Bronchial epithelial cell (primary cell): ENCODE measurements around the gene MPND. TPM values are rescaled to one million over a fixed set of nuclear protein-coding genes. Genes with fewer than 3 reads are reported as not detected.
"Not testable (repeated sequence)": the region's sequence is repeated elsewhere in the genome, so short reads cannot be mapped to it uniquely, and the experiment has no call there.

Experiments used
- DNase-seq: peaks from one replicate; pipeline ENCODE4 v3.0.0-alpha.2; 2010; ENCODE audit warnings: low read depth
- FAIRE-seq: peaks from 2 replicates; lab custom pipeline; 2011; peaks lifted over from hg19 to GRCh38; lab: Jason Lieb, UNC
- H3K27me3 ChIP-seq: 2 replicates; pipeline ENCODE4 v1.5.1; 2011; ENCODE audit warnings: low read length; ENCODE audit not compliant: control insufficient read depth, insufficient read depth
- H3K36me3 ChIP-seq: 2 replicates; pipeline ENCODE4 v1.5.1; 2011; ENCODE audit warnings: low read length; ENCODE audit not compliant: control insufficient read depth, insufficient read depth
- H3K4me3 ChIP-seq: 2 replicates; pipeline ENCODE4 v1.5.1; 2011; ENCODE audit warnings: mild to moderate bottlenecking, low read depth, low read length, control low read depth
- CTCF ChIP-seq: IDR thresholded peaks from 2 replicates; pipeline ENCODE4 v1.5.1; 2011; ENCODE audit warnings: mild to moderate bottlenecking, moderate library complexity, low read length, control low read depth, inconsistent platforms; ENCODE audit not compliant: insufficient read depth, severe bottlenecking
- total RNA-seq: library from RNA; depleted of rRNA; stranded (reverse); fragments of >200 nt; gene quantifications from 2 replicates; pipeline ENCODE4 v1.2.1, GENCODE V29; 2014

Gene MPND
- total RNA-seq, 1 donor from 2014 or later, result 3.7 TPM

DNA sequence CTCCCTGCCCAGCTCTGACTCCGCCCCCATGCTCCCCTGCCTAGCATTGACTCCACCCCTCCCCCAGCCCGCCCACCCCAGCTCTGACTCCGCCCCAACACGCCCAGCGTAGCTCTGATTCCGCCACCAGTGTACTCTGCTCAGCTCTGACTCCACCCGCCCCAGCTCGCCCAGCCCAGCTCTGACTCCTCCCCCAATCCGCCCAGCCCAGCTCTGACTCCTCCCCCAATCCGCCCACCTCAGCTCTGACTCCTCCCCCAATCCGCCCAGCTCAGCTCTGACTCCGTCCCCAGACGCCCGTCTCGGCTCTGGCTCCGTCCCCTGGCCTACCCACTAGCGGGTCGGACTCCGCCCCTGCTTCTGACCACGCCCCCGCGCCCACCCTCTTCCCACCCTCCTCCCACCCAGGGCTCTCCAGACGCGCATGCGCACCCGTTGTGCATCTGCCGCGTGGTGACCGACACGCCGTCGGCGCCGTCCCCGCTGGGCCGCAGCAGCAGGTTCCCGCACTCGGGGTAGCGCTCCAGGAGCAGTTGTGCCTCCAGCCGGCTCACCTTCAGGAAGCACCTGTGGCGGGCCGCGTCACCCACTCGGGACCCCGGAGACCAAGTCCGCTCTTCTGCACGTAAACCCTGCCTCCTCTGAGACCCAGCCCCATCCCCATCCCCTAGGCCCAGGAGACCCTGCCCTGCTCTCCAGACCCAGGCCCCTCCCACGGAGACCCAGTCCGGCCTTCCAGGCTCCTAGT lies 14.9 kb upstream of the MPND start:
- no peak for TF ChIP-seq CTCF
- no peaks in the 10 kb centered on the region for H3K27me3 ChIP-seq
- DNase-seq, result peak; percentile 15
- H3K4me3 ChIP-seq, result peak overlapping the region; percentile 3
- H3K36me3 ChIP-seq, result peaks cover 10% of the 10 kb centered on the region
- no peak for FAIRE-seq

DNA sequence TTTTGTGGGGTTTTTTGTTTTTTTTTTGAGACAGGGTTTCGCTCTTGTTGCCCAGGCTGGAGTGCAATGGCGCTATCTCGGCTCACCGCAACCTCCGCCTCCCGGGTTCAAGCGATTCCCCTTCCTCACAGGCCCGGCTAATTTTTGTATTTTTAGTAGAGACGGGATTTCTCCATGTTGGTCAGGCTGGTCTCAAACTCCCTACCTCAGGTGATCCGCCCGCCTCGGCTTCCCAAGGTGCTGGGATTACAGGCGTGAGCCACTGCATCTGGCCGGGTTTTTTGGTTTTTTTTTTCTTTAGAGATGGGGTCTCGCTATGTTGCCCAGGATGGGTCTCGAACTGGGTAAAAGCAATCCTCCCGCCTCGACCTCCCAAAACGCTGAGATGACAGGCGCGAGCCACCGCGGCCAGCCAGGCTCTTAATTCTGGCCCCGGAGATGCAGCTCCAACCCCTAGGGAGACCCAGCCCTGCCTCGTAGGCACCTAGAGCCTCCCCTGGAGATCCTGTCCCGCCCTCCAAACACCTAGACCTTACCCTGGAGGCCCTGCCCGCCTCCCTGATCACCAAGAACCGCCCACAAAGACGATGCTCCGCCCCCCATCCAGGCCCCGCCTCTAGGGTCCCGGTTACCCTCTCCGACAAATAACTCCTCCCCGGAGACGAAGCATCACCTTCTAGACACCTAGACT lies 14.2 kb upstream of the MPND start:
- H3K36me3 ChIP-seq, result peaks cover 10% of the 10 kb centered on the region
- H3K4me3 ChIP-seq, DNase-seq, FAIRE-seq, H3K27me3 ChIP-seq: not testable (repeated sequence)

DNA sequence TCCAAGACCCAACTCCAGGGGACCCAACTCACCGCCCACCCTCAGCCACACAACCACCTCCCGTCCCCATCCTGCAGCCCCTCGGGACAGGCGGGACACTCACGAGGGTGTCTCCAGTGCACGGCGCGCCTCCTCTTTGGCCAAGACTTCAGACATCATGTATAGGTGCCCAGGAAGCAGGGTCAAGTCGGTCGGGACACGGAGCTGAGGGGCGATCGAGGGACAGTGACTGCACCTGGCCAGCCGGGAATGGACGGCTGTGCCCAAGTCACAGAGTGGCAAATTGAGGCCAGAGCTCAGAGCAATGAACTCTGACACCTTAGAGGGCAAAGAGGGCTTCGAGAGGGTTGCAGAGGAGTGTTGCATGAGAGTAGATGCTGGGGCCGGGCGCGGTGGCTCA lies 13.5 kb upstream of the MPND start:
- FAIRE-seq, result no peak
- Histone ChIP-seq H3K27me3 (no peaks in the 10 kb centered on the region), H3K36me3 (peaks cover 10% of the 10 kb centered on the region)

DNA sequence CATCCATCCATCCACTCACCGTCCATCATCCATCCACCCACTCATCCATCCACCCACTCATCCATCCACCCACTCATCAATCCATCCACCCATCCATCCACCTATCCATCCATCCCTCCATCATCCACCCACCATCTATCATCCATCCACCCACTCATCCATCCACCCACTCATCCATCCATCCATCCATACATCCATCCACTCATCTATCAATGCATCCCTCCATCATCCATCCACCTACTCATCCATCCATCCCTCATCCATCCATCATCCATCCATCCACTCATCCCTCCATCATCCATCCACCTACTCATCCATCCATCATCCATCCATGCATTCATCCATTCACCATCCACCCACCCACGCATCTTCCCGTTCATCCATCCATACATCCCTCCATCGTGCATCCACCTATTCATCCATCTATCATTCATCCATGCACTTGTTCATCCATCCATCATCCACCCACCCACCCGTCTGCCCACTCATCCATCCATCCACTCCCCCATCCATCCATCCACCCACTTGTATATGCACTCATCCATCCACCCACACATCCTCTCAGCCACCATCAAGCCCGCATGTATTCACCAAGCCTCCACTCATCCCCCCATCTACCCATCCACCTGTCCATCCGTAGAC lies 8.3 kb upstream of the MPND start:
- no peak for TF ChIP-seq CTCF
- peak; percentile 91 for FAIRE-seq
- no peak for DNase-seq
- Histone ChIP-seq H3K36me3 (no peaks in the 10 kb centered on the region), H3K27me3 (no peaks in the 10 kb centered on the region), H3K4me3 (no peak overlapping the region)

More for the DNA sequence above, 13.5 kb upstream of the MPND start:
- TF ChIP-seq CTCF, result no peak
- no peak overlapping the region for H3K4me3 ChIP-seq
- DNase-seq, result no peak

DNA sequence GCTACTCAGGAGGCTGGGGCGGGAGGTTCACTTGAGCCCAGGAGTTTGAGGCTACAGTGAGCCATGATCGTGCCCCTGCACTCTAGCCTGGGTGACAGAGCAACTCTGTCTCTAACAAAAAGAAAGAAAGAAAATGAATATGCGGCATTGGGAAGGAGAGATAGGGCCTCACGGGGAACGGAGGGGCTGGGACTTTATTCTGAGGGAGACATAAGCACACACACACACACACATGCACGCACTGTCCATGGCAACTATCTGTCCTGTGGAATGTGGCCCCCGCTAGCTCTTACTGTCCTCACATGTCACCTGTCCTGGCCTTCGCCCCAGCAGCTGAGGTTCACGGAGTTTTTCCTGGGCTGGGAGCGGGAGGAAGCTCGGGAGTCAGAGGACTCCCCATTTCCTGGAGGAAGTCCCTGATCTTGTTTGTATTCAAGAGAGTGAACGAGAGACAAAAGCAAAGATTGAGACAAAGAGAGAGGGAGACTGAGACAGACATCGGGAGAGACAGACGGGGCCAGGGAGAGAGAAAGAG lies 5.4 kb upstream of the MPND start:
- Histone ChIP-seq H3K4me3 (peak overlapping the region; percentile 73), H3K36me3 (no peaks in the 10 kb centered on the region), H3K27me3 (no peaks in the 10 kb centered on the region)
- FAIRE-seq, result no peak
- no peak for DNase-seq
- no peak for TF ChIP-seq CTCF
